ENCODE data around the gene CD52.

GRCh38 chr1:26314501-26314900 is 3.3 kb upstream of the CD52 start:
- TF ChIP-seq, protein P1, sequence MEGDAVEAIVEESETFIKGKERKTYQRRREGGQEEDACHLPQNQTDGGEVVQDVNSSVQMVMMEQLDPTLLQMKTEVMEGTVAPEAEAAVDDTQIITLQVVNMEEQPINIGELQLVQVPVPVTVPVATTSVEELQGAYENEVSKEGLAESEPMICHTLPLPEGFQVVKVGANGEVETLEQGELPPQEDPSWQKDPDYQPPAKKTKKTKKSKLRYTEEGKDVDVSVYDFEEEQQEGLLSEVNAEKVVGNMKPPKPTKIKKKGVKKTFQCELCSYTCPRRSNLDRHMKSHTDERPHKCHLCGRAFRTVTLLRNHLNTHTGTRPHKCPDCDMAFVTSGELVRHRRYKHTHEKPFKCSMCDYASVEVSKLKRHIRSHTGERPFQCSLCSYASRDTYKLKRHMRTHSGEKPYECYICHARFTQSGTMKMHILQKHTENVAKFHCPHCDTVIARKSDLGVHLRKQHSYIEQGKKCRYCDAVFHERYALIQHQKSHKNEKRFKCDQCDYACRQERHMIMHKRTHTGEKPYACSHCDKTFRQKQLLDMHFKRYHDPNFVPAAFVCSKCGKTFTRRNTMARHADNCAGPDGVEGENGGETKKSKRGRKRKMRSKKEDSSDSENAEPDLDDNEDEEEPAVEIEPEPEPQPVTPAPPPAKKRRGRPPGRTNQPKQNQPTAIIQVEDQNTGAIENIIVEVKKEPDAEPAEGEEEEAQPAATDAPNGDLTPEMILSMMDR (IDR thresholded peaks at IDR 0.05) = no peak
- TF ChIP-seq EZH2phosphoT487 (IDR thresholded peaks at IDR 0.05) = no peak

Measured in neural progenitor cell (in vitro differentiated cells).